Transverse colon (tissue), 3 donors: ENCODE data around the gene ZBTB46.

Experiments used
- POLR2A ChIP-seq: fragments of 450-650 bp; IDR thresholded peaks from one replicate; pipeline ENCODE4 v1.6.1; 2016; ENCODE audit warnings: antibody characterized with exemption, mild to moderate bottlenecking, moderate library complexity
- TF ChIP-seq, protein P1 (sequence below), 5 experiments: fragments of 200-600 bp in 3 of 5; fragments of 450-650 bp in 2 of 5; sonication (generic) in 3 of 5; IDR thresholded peaks; 1 replicate in 2 of 5; 2 replicates in 3 of 5; pipeline ENCODE4 v1.5.1; 2016 to 2017; ENCODE audit warnings: antibody characterized with exemption in 5 of 5, inconsistent platforms in 3 of 5, mild to moderate bottlenecking in 2 of 5, moderate library complexity in 1 of 5

DNA sequence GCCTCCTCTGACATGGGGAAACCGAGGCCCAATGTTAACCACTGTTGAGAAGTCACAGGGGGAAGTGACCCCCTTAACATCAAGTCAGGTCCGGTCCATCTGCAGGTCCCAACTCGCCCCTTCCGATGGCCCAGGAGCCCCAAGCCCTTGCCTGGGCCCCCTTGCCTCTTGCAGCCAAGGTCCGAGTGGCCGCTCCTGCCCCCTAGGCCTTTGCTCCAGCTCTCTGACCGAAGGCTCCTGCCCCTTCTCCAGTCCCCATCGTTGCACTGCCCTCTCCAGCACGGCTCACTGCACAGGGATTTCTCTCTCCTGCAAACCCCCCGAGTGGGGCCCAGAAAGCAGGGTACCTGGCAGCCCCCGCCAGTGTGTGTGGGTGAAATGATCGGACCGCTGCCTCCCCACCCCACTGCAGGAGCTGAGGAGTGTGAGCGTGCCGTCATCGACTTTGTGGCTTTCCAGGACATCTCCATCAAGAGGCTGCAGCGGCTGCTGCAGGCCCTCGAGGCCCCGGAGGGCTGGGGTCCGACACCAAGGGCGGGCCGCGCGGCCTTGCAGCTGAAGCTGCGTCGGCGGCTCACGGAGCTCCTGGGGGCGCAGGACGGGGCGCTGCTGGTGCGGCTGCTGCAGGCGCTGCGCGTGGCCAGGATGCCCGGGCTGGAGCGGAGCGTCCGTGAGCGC lies 133.1 kb downstream of the ZBTB46 start:
- TF ChIP-seq, protein P1, sequence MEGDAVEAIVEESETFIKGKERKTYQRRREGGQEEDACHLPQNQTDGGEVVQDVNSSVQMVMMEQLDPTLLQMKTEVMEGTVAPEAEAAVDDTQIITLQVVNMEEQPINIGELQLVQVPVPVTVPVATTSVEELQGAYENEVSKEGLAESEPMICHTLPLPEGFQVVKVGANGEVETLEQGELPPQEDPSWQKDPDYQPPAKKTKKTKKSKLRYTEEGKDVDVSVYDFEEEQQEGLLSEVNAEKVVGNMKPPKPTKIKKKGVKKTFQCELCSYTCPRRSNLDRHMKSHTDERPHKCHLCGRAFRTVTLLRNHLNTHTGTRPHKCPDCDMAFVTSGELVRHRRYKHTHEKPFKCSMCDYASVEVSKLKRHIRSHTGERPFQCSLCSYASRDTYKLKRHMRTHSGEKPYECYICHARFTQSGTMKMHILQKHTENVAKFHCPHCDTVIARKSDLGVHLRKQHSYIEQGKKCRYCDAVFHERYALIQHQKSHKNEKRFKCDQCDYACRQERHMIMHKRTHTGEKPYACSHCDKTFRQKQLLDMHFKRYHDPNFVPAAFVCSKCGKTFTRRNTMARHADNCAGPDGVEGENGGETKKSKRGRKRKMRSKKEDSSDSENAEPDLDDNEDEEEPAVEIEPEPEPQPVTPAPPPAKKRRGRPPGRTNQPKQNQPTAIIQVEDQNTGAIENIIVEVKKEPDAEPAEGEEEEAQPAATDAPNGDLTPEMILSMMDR (IDR thresholded peaks at IDR 0.05), result no peak
- TF ChIP-seq POLR2A, result no peak
